ENCODE measurements around the gene MTARC1. TPM values are rescaled to one million over a fixed set of nuclear protein-coding genes. Genes with fewer than 3 reads are reported as not detected.

MTARC1 gene
- polyA plus RNA-seq, 6 donors from 2014 or later, result 0.19 to 0.91 (median 0.32) TPM; not detected in 2

DNA sequence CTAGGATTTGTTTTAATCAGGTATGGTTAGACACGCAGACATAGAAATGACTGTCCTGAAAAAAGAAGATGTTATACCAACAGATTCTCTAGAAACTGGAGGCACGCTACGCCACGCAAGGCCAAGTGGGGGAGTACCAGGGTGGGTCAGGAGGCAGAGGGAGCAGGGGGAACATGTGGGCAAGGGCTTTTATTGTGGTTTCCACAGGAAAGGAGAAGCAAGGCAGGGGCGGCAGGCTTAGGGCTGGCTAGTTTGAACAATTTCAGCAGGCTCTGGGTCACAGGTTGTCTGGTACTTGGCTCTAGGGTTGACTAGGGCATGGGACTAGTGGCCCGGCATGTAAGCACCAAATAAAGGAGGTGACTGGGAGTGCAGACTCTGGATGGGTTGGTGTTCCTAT, 31.4 kb upstream of the MTARC1 start:
- Mint-ChIP-seq H3K27me3 (peaks cover 33 to 39% (median 37%) of the 10 kb centered on the region in 3 donors), H3K27ac (no peak overlapping the region), H3K36me3 (no peaks in the 10 kb centered on the region), H3K4me3 (no peak overlapping the region), H3K4me1 (peaks cover 0 to 5% (median 0%) of the 10 kb centered on the region in 3 donors), H3K9me3 (peaks cover 0 to 3% (median 0%) of the 10 kb centered on the region in 7 donors)
- DNase-seq (no peak), ATAC-seq (ENCODE audit: low read depth in 2 of 2) (no peak)

DNA sequence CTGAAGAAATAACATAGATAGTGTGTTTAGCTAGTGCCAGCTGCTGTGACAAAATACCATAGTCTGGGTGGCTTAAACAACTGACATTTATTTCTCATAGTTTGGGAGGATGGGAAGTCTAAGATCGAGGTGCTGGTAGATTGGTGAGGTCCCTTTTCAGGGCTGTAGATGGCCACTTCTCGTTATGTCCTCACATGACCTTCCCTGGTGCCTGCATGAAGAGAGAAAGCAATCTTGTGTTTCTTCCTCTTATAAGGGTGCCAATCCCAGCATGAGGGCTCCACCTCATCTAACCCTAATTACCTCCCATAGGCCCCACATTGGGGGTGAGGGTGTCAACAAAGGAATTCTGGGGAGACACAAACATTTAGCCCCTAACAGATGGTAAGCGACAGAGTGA, 29.3 kb upstream of the MTARC1 start:
- H3K27ac Mint-ChIP-seq, result no peak overlapping the region
- no peak for DNase-seq
- no peaks in the 10 kb centered on the region for H3K36me3 Mint-ChIP-seq
- H3K9me3 Mint-ChIP-seq, result peaks cover 0 to 3% (median 0%) of the 10 kb centered on the region in 7 donors
- peaks cover 0 to 2% (median 0%) of the 10 kb centered on the region in 3 donors for H3K4me1 Mint-ChIP-seq
- H3K4me3 Mint-ChIP-seq, result no peak overlapping the region
- ATAC-seq (ENCODE audit: low read depth in 2 of 2), result no peak
- H3K27me3 Mint-ChIP-seq, result peaks cover 19 to 31% (median 20%) of the 10 kb centered on the region in 3 donors

DNA sequence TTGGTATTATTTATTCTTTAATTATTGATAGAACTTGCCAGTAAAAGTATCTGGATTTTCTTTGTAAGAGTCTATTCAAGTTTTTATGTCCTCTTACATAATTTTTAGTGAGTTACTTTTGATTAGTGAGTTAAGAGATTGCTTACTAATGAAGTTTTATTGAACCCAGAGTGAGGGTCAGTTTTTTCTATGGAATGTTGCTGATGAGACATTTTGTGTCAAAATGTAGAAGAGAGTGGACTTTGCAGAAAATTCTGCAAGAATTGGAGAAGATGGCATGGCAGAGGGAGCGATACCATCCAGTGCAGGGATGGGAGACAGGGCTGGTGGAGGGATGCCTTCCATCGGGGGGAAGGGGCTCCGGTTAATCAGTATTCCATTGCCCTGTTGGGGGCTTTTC, 27.6 kb upstream of the MTARC1 start:
- no peak overlapping the region for H3K27ac Mint-ChIP-seq
- H3K36me3 Mint-ChIP-seq, result no peaks in the 10 kb centered on the region
- no peaks in the 10 kb centered on the region for H3K4me1 Mint-ChIP-seq
- ATAC-seq (ENCODE audit: low read depth in 2 of 2) (no peak), DNase-seq (no peak)
- no peak overlapping the region for H3K4me3 Mint-ChIP-seq
- H3K27me3 Mint-ChIP-seq, result peaks cover 9 to 35% (median 17%) of the 10 kb centered on the region in 3 donors
- peaks cover 0 to 3% (median 0%) of the 10 kb centered on the region in 7 donors for H3K9me3 Mint-ChIP-seq

DNA sequence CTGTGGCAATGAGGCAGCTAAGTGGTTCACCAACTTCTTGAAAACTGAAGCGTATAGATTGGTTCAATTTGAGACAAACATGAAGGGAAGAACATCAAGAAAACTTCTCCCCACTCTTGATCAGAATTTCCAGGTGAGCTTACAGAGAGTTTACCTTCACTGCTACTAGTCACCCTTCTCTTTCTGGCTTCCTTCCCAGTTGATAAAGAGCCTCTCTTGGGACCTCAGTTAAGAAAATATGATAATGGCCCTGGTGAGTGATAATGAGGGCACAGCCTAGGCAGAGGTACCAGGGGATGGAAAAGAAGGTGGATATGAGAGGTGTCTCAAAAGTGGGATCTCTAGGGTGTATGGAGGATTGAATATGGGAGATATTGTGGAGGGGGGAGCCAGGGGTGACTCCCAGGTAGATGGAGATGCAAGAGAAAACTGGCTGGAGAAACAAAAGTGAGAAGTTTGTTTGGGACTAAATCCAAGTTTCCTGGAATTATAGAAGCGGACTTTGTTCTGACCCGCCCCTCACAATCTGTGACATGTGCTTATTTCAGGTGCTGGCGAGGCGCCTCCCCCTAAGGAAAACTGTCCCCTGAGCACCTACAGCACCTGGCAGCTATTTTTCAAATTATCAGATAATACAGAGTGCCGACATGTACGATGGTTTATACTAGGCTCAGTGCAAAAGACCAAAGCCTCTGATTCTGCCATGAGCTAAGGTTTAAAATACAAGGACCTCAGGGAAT, 24.9 kb upstream of the MTARC1 start:
- H3K27ac Mint-ChIP-seq, result no peak overlapping the region
- H3K4me3 Mint-ChIP-seq, result no peak overlapping the region
- no peaks in the 10 kb centered on the region for H3K9me3 Mint-ChIP-seq

DNA sequence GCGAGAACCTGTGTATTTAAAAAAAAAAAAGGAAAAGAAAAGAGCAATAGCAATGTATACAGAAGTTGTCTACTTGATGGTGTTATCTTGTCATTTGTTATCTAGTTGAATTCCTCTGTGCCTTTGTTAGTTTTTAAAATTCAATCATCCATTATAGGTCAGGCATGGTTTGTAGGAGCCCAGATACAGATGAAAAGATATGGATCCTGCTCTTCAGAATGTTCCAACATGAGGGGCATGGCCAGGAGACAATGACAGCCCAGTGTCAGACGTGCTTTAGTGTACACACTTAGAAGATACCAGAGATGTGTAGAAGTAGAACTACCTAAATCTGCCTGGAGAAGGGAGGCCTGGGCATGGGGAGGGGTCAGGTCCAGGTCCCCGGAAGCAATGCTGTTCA, 22.0 kb upstream of the MTARC1 start:
- Mint-ChIP-seq H3K27ac (no peak overlapping the region), H3K9me3 (no peaks in the 10 kb centered on the region), H3K4me1 (peaks cover 4 to 26% (median 4%) of the 10 kb centered on the region in 3 donors), H3K4me3 (no peak overlapping the region), H3K36me3 (peaks cover 0 to 1% of the 10 kb centered on the region in 2 donors), H3K27me3 (peaks cover under 1 to 17% (median 4%) of the 10 kb centered on the region in 3 donors)
- no peak for ATAC-seq (ENCODE audit: low read depth in 2 of 2)
- DNase-seq, result no peak

More for the DNA sequence above, 24.9 kb upstream of the MTARC1 start:
- Mint-ChIP-seq H3K36me3 (no peaks in the 10 kb centered on the region), H3K27me3 (peaks cover 9 to 27% (median 10%) of the 10 kb centered on the region in 3 donors), H3K4me1 (peaks cover 0 to 2% (median 0%) of the 10 kb centered on the region in 3 donors)
- no peak for ATAC-seq (ENCODE audit: low read depth in 2 of 2)
- DNase-seq, result no peak

DNA sequence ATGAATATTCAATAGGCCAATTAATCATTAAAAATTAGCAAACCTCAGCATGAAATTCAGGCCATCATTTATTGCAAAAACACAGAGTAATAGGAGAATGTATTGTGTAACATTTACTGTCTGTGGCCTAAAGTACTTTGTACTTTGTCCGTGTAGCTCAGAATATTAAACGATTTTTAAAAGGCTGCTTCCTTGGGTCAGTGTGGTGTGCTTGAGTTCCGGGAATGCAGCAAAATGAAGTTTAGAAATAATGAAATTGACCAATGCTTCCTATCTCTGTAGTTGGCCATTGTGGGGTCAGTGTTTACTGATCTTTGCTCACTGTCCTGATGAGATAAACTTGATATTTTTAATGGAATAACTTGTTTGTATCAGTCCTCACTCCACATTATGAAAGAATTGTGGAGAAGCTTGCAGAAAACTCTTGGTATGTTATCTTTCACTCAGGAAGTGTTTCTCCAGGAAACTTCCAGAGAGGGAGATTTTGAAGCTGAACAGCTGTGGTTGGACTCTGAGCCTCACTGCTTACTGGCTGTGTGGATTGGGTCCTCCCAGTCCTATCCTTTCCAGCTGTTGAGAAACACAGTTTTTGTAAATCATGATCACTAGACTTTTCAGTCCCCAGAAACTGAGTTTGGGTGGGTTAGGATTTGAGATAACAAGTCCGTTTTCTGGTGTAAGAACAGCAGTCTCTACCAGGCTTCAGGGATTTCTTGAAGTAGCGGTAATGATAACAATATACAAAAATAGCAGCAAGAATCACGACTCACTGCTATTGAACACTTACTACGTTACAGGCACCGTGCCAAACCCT, 19.2 kb upstream of the MTARC1 start:
- Mint-ChIP-seq H3K4me3 (peak overlapping the region in 1 of 8 donors; percentile 30), H3K4me1 (peaks cover 13 to 49% (median 13%) of the 10 kb centered on the region in 3 donors), H3K27me3 (peaks cover 0 to 3% (median 0%) of the 10 kb centered on the region in 3 donors), H3K27ac (peak overlapping the region in 2 of 6 donors; percentile 86 to 95), H3K36me3 (peaks cover 0 to 5% of the 10 kb centered on the region in 2 donors), H3K9me3 (peaks cover 0 to 2% (median 0%) of the 10 kb centered on the region in 7 donors)
- DNase-seq (no peak), ATAC-seq (ENCODE audit: low read depth in 2 of 2) (no peak)

DNA sequence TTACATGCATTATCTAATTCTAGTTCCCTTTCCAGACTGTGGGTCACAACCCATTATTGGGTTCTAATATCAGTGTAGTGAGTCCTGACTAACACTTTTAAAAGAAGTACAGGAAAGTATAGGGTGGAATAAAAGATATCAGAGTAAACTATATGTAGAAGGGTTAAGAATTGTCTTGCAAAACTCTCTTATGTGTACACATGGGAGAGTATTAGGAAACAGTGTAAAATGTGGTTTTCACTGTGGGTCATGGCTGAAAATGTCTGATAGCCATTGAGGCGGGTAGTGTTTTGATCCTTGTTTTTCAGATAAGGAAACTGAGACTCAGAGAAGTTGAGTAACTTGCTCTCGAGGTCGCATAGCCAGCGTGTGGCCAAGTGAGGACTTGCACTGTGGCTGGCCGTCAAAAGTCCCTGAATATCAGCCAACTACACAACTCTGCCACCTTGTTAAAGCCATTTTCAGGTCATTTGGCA, 18.5 kb upstream of the MTARC1 start:
- Mint-ChIP-seq H3K4me1 (peaks cover 13 to 55% (median 14%) of the 10 kb centered on the region in 3 donors), H3K27ac (peak overlapping the region in 4 of 6 donors; percentile 38 to 95 (median 68)), H3K36me3 (peaks cover 0 to 5% of the 10 kb centered on the region in 2 donors), H3K4me3 (peak overlapping the region in 1 of 8 donors; percentile 13), H3K9me3 (peaks cover 0 to 2% (median 0%) of the 10 kb centered on the region in 7 donors), H3K27me3 (no peaks in the 10 kb centered on the region)
- ATAC-seq (ENCODE audit: low read depth in 2 of 2) (no peak), DNase-seq (no peak)

DNA sequence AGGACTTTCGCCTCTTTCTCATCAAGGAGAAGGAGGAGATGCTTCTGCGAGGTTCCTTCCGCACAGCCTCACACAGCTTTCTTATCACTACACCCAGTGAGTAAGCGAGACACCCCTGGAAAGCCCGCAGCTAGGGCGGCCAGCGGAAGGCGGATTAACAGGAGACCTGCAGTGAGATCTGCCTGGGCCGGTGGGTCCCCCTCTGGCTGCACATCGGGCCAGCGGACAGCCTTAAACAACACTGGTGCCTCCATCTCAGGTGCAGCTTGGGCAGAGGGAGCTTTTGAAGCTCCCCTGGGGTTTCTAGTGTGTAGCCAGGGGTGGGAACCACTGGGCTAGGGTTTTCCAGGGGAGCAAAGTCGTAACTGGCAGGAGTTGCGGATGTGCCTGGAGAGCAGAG, 17.5 kb upstream of the MTARC1 start:
- Mint-ChIP-seq H3K27me3 (no peaks in the 10 kb centered on the region), H3K4me3 (no peak overlapping the region), H3K36me3 (peaks cover 0 to 5% of the 10 kb centered on the region in 2 donors), H3K4me1 (peaks cover 13 to 62% (median 14%) of the 10 kb centered on the region in 3 donors), H3K27ac (peak overlapping the region in 3 of 6 donors; percentile 64 to 95 (median 65)), H3K9me3 (peaks cover 0 to 2% (median 0%) of the 10 kb centered on the region in 7 donors)
- ATAC-seq (ENCODE audit: low read depth in 2 of 2) (no peak), DNase-seq (no peak)

DNA sequence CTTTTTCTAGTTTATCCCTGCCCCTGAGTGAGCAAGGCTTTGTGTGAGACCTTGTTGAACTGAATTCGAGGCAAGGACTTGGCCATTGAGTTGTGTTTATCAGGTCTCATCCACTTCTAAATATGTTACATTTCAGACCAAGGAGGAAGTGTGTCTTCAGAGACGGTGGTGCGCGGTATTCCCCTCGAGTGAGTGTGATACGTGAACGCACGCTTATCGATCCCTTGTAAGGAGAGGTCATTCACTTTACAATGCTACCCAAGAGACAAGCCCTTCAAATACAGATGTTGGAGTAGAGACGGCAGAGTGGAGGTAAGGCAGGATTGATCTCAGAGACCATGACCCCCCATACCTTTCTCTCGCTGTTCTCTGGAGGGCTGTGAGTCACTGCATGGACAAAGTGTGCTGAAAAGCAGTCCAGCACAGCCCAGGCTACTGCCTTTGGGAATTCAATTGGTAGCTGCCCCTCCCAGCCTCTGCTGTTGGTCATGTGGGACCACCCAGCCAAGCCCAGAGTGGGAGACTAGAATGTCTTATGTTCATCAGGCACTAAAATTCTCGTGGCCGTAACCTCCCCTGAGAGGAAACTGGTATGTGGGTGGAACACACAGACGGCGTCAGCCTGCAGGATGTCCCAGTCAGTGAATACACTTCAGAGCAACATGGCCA, 16.3 kb upstream of the MTARC1 start:
- Mint-ChIP-seq H3K27me3 (no peaks in the 10 kb centered on the region), H3K4me1 (peaks cover 18 to 68% (median 19%) of the 10 kb centered on the region in 3 donors), H3K27ac (peak overlapping the region; percentile 95 to 99 (median 98)), H3K9me3 (peaks cover 0 to 2% (median 0%) of the 10 kb centered on the region in 7 donors), H3K4me3 (peak overlapping the region; percentile 66 to 92 (median 84)), H3K36me3 (peaks cover 0 to 5% of the 10 kb centered on the region in 2 donors)
- DNase-seq (peak; percentile 58), ATAC-seq (ENCODE audit: low read depth in 2 of 2) (peak; percentile 84 to 86)

DNA sequence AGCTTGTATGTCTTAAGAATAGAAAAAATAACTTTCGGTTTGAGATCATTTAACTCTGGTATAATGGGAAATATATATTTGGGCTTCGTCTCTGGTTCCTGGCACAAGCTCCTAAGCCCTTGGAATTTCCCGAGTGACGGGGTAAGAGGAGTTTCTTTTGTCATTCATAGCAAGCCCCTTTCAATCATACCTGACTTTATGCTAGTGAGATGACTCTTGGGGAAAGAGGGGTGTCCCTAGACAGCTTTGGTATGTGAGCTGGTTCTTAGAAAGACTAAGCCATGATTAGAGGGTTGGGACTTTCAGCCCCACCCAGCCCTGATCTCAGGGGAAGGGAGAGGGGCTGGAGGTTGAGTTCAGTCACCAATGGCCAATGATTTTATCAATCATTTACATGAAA, 13.9 kb upstream of the MTARC1 start:
- Mint-ChIP-seq H3K9me3 (peaks cover 0 to 2% (median 0%) of the 10 kb centered on the region in 7 donors), H3K4me1 (peaks cover 19 to 69% (median 29%) of the 10 kb centered on the region in 3 donors), H3K36me3 (peaks cover 0 to 5% of the 10 kb centered on the region in 2 donors), H3K4me3 (no peak overlapping the region), H3K27me3 (no peaks in the 10 kb centered on the region), H3K27ac (peak overlapping the region in 4 of 6 donors; percentile 18 to 69 (median 38))
- no peak for DNase-seq
- no peak for ATAC-seq (ENCODE audit: low read depth in 2 of 2)

DNA sequence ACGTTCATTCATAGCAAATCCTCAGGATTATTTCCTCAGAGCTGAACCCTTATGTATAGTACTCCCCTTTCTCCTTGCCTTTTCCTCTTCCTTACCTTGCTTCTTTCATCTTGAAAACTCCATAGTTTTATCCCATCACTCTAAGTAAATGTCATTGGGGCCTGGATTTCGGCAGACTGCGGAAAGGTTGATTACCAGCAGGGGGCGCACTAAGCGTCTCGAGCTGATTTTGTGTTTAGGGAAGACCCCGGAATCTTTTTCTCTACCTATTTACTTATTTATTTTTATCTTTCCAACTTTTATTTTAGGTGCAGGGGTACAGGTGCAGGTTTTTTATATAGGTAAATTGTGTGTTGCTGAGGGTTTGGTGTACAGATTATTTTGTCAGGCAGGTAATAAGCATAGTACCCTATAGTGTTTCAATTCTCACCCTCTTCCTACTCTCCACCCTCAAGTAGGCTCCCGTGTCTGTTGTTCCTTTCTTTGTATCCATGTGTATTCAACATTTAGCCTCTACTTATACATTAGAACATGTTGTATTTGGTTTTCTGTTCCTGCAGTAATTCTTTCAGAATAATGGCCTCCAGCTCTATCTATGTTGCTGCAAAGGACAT, 11.4 kb upstream of the MTARC1 start:
- peak overlapping the region in 3 of 6 donors; percentile 45 to 72 (median 55) for H3K27ac Mint-ChIP-seq
- peak; percentile 26 for DNase-seq
- peak overlapping the region in 2 of 8 donors; percentile 2 to 12 for H3K4me3 Mint-ChIP-seq
- H3K36me3 Mint-ChIP-seq, result no peaks in the 10 kb centered on the region
- peaks cover 12 to 44% (median 19%) of the 10 kb centered on the region in 3 donors for H3K4me1 Mint-ChIP-seq
- ATAC-seq (ENCODE audit: low read depth in 2 of 2), result no peak
- no peaks in the 10 kb centered on the region for H3K27me3 Mint-ChIP-seq
- no peaks in the 10 kb centered on the region for H3K9me3 Mint-ChIP-seq

DNA sequence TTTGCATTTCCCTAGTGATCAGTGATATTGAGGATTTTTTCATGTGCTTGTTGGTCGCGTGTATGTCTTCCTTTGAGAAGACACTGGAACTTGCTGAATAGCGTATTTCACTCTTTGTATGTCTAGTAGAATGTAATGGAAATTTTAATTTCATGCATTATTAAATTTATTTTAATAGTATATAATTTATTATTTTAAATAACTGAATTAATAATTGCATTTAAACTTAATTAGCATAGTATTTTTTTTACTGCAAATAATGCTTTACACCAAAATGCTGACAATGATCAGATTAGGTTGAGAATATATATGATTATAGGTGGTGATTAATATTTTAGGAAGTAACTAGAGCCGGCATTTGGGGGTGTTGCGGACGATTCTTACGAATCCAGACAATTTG, 10.5 kb upstream of the MTARC1 start:
- no peaks in the 10 kb centered on the region for H3K9me3 Mint-ChIP-seq
- DNase-seq, result no peak

More for the DNA sequence above, 10.5 kb upstream of the MTARC1 start:
- ATAC-seq (ENCODE audit: low read depth in 2 of 2), result no peak
- Mint-ChIP-seq H3K4me1 (peaks cover 9 to 35% (median 16%) of the 10 kb centered on the region in 3 donors), H3K27me3 (no peaks in the 10 kb centered on the region), H3K4me3 (no peak overlapping the region), H3K36me3 (no peaks in the 10 kb centered on the region), H3K27ac (no peak overlapping the region)

All from naive B cell (primary cell).